A549 (cell line): ENCODE measurements around the gene PPP4C.

Experiments used
- EHMT2 ChIP-seq: fragments of 200-600 bp; sonication (generic); IDR thresholded peaks from 2 replicates; pipeline ENCODE4 v1.6.1; 2016; ENCODE audit warnings: antibody characterized with exemption, low read depth, mild to moderate bottlenecking, moderate library complexity
- FOSB ChIP-seq: fragments of 250-450 bp; sonication (Bioruptor Pico); IDR thresholded peaks from 2 replicates; pipeline ENCODE4 v1.5.0; 2020; ENCODE audit warnings: mild to moderate bottlenecking, moderate library complexity
- MAZ ChIP-seq: fragments of 150-350 bp; IDR thresholded peaks from 2 replicates; pipeline ENCODE4 v1.6.1; 2014; ENCODE audit warnings: antibody characterized with exemption, low read depth, low read length, borderline replicate concordance
- PHF8 ChIP-seq: fragments of 200-600 bp; sonication (generic); IDR thresholded peaks from 2 replicates; pipeline ENCODE4 v1.6.1; 2016; ENCODE audit warnings: low read depth, mild to moderate bottlenecking, antibody characterized with exemption, moderate library complexity, borderline replicate concordance
- POLR2A ChIP-seq: IDR thresholded peaks from 2 replicates; pipeline ENCODE4 v1.6.1; 2012; ENCODE audit warnings: mild to moderate bottlenecking, low read length
- TFCP2L1 ChIP-seq: fragments of 250-450 bp; sonication (Bioruptor Pico); IDR thresholded peaks from 2 replicates; pipeline ENCODE4 v1.5.0; 2021; ENCODE audit warnings: mild to moderate bottlenecking
- ZNF302 ChIP-seq: fragments of 250-450 bp; sonication (Bioruptor Pico); IDR thresholded peaks from 2 replicates; pipeline ENCODE4 v1.9.0; 2021; ENCODE audit warnings: inconsistent platforms, mild to moderate bottlenecking, moderate library complexity
- TF ChIP-seq, protein P1 (sequence below): fragments of >200 bp; sonication (Bioruptor Twin); formaldehyde crosslinking; IDR thresholded peaks from 3 replicates; pipeline ENCODE4 v1.5.1; 2016
- TF ChIP-seq, protein P2 (sequence below): IDR thresholded peaks from 2 replicates; pipeline ENCODE4 v1.6.1; 2012

- TF ChIP-seq EHMT2, result no peak
- TF ChIP-seq TFCP2L1, result no peak
- TF ChIP-seq POLR2A, result no peak
- TF ChIP-seq, protein P1, sequence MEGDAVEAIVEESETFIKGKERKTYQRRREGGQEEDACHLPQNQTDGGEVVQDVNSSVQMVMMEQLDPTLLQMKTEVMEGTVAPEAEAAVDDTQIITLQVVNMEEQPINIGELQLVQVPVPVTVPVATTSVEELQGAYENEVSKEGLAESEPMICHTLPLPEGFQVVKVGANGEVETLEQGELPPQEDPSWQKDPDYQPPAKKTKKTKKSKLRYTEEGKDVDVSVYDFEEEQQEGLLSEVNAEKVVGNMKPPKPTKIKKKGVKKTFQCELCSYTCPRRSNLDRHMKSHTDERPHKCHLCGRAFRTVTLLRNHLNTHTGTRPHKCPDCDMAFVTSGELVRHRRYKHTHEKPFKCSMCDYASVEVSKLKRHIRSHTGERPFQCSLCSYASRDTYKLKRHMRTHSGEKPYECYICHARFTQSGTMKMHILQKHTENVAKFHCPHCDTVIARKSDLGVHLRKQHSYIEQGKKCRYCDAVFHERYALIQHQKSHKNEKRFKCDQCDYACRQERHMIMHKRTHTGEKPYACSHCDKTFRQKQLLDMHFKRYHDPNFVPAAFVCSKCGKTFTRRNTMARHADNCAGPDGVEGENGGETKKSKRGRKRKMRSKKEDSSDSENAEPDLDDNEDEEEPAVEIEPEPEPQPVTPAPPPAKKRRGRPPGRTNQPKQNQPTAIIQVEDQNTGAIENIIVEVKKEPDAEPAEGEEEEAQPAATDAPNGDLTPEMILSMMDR, result no peak
- TF ChIP-seq, protein P2, sequence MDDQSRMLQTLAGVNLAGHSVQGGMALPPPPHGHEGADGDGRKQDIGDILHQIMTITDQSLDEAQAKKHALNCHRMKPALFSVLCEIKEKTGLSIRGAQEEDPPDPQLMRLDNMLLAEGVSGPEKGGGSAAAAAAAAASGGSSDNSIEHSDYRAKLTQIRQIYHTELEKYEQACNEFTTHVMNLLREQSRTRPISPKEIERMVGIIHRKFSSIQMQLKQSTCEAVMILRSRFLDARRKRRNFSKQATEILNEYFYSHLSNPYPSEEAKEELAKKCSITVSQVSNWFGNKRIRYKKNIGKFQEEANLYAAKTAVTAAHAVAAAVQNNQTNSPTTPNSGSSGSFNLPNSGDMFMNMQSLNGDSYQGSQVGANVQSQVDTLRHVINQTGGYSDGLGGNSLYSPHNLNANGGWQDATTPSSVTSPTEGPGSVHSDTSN, result no peak
- no peak for TF ChIP-seq ZNF302 (CRISPR knock-in tag)
- no peak for TF ChIP-seq FOSB (CRISPR knock-in tag)
- no peak for TF ChIP-seq PHF8
- TF ChIP-seq MAZ, result no peak
These were observed 44.3 kb upstream of the PPP4C start for GRCh38 chr16:30031477-30031918.
